Right lobe of liver (tissue), 6 donors: Measurements from ENCODE around the gene APBB1IP. TPM values are rescaled to one million over a fixed set of nuclear protein-coding genes. Genes with fewer than 3 reads are reported as not detected.
"Not testable (repeated sequence)": the region's sequence is repeated elsewhere in the genome, so short reads cannot be mapped to it uniquely, and the experiment has no call there.

Source experiments
- ATAC-seq, 4 donors: fragments of 200-7000 bp; cut with Tn5 transposase; one replicate each; pipeline ENCODE4 v1.9.1; 2020; ENCODE audit warnings: mild to moderate bottlenecking in 4 of 4, moderate library complexity in 4 of 4
- DNase-seq, 3 donors: peaks; one replicate each; pipeline ENCODE4 v3.0.0-alpha.2; 2020
- H3K27ac ChIP-seq, 3 donors: fragments of 200-600 bp; one replicate each; pipeline ENCODE4 v1.8.0; 2022
- H3K27me3 ChIP-seq, 2 donors: fragments of 200-600 bp; one replicate each; pipeline ENCODE4 v1.8.0; 2022
- H3K36me3 ChIP-seq, 4 donors: fragments of 200-600 bp; sonication (generic) in 1 of 4; one replicate each; pipeline versions ENCODE4 v1.5.1 to v1.8.0; 2017 to 2022; ENCODE audit warnings: control low read depth in 1 of 4
- H3K4me1 ChIP-seq, 4 donors: fragments of 200-600 bp; sonication (generic) in 1 of 4; one replicate each; pipeline versions ENCODE4 v1.5.1 to v1.8.0; 2017 to 2022; ENCODE audit warnings: control low read depth in 1 of 4
- H3K4me3 ChIP-seq, 3 donors: fragments of 200-600 bp; one replicate each; pipeline ENCODE4 v1.8.0; 2022
- H3K9me3 ChIP-seq, 4 donors: fragments of 200-600 bp; sonication (generic) in 1 of 4; one replicate each; pipeline versions ENCODE4 v1.5.1 to v1.8.0; 2017 to 2022; ENCODE audit warnings: control low read depth in 1 of 4
- POLR2A ChIP-seq: fragments of 450-650 bp; IDR thresholded peaks from one replicate; pipeline ENCODE4 v1.6.1; 2017; ENCODE audit warnings: antibody characterized with exemption, mild to moderate bottlenecking
- WGBS: methylation state at CpG from one replicate; pipeline ENCODE4 v1.1.6; 2018; ENCODE audit warnings: low coverage, low lambda C conversion rate; ENCODE audit not compliant: insufficient coverage; ENCODE audit errors: missing lambda C conversion rate; 5-methylcytosine and 5-hydroxymethylcytosine counted together
- intact Hi-C, 2 donors: fragments of 100-400 bp; cut with DNase I; formaldehyde crosslinking; loops; one replicate each; pipeline versions ENCODE4 v1.11.2 to v1.14.1; 2022
- total RNA-seq, 6 experiments: library from RNA; depleted of rRNA in 2 of 6; stranded (reverse); fragments of >200 nt in 2 of 6; fragmentation: NEBNext Ultra II Directional in 3 of 6; extraction: Animal tissue kit (Norgen Biotek cat#: 25700) in 3 of 6; gene quantifications; one replicate each; pipeline versions ENCODE4 v1.1.0 to v1.2.4, GENCODE V29; 2016 to 2023
- TF ChIP-seq, protein P1 (sequence below), 4 donors: fragments of 200-600 bp in 3 of 4; fragments of 450-650 bp in 1 of 4; IDR thresholded peaks; one replicate each; pipeline versions ENCODE4 v1.5.1 to v1.8.0; 2016 to 2022; ENCODE audit warnings: antibody characterized with exemption in 4 of 4, mild to moderate bottlenecking in 2 of 4
- donor health status: DM: no; HTN: yes; CAD: no.
- donor health status: DM: no; HTN: no; CAD: no.
- donor health status: DM: no; HTN: no; CAD: no.
- donor health status: DM: no; HTN: yes; CAD: no.
- donor health status: DM: no; HTN: yes; CAD: no.

APBB1IP gene
- total RNA-seq, 6 experiments from 2014 or later = 13.0 to 50.7 (median 16.5) TPM

DNA sequence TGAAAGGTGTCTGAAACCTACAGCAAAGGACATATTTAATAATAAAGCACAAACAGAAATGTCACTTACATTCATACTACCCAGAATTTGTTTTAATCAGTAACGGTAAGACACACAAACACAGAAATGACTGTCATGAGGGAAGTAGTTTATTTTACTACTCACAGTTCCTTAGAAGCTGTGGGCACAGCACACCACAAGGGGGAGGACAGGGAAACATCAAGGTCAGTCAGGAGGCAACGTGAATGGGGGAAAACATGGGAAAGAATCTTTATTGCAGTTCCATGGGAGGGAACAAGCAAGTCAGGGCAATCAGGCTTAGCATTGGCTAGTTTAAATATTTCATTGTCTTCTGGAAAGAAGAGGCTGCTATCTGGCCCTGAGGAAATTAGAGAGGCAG, 135.5 kb downstream of the APBB1IP start:
- ATAC-seq (no peak), DNase-seq (no peak)
- intact Hi-C loops = no loop called here
- no peak for TF ChIP-seq POLR2A
- TF ChIP-seq, protein P1, sequence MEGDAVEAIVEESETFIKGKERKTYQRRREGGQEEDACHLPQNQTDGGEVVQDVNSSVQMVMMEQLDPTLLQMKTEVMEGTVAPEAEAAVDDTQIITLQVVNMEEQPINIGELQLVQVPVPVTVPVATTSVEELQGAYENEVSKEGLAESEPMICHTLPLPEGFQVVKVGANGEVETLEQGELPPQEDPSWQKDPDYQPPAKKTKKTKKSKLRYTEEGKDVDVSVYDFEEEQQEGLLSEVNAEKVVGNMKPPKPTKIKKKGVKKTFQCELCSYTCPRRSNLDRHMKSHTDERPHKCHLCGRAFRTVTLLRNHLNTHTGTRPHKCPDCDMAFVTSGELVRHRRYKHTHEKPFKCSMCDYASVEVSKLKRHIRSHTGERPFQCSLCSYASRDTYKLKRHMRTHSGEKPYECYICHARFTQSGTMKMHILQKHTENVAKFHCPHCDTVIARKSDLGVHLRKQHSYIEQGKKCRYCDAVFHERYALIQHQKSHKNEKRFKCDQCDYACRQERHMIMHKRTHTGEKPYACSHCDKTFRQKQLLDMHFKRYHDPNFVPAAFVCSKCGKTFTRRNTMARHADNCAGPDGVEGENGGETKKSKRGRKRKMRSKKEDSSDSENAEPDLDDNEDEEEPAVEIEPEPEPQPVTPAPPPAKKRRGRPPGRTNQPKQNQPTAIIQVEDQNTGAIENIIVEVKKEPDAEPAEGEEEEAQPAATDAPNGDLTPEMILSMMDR (IDR thresholded peaks at IDR 0.05) = no peak
- Histone ChIP-seq H3K4me3 (no peak overlapping the region), H3K36me3 (no peaks in the 10 kb centered on the region), H3K27ac (no peak overlapping the region), H3K4me1 (peaks cover 0 to 9% (median 0%) of the 10 kb centered on the region in 4 donors), H3K27me3 (no peaks in the 10 kb centered on the region), H3K9me3 (no peaks in the 10 kb centered on the region)
- 47% methylated on average over 2 of the region's 2 CpGs for WGBS

DNA sequence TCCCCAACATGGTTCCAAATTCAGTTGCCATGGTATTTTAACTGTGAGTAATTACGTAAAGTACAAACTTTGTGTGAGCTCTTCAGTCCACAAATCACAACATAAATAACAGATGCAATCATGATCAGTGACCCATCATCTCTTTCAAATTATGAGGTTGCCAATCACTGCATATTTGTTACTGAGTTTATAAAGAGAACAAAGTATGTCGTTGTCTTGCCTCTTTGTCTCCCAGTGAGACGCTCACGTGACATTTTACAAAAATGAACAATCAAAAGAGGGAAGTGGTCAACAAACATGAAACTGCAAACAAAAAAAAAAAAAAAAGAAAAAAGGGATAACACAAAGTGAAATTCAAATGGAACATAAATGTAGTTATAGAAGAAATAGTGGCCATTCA, 136.6 kb downstream of the APBB1IP start:
- Histone ChIP-seq H3K27me3 (no peaks in the 10 kb centered on the region), H3K36me3 (no peaks in the 10 kb centered on the region), H3K9me3 (no peaks in the 10 kb centered on the region), H3K27ac (no peak overlapping the region), H3K4me1 (peaks cover 0 to 9% (median 0%) of the 10 kb centered on the region in 4 donors), H3K4me3 (no peak overlapping the region)
- no peak for ATAC-seq
- no peak for DNase-seq
- intact Hi-C loops = no loop called here
- 77% methylated on average over 4 of the region's 4 CpGs for WGBS
- TF ChIP-seq POLR2A = no peak
- TF ChIP-seq, protein P1 (IDR thresholded peaks at IDR 0.05) = no peak

DNA sequence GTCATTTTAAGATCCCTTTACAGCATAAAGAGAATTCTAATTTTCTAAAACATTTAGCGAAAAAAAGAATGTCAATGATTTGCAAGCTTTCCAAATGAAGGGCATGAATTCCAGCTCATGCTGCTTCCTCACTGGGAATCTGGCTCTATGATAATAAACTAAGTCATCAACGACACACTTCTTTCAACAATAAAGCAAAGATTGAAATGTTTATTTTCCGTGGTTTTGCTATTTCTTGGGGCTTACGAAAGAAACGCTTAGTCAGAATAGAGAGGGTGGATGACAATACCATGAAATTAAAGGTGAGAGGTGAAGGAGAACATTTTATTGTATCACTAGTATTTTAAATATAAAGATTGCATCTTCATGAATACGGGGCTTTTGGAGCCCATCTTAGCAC, 140.2 kb downstream of the APBB1IP start:
- H3K27me3 ChIP-seq, ATAC-seq, DNase-seq, H3K9me3 ChIP-seq, H3K27ac ChIP-seq, H3K4me1 ChIP-seq, H3K36me3 ChIP-seq, intact Hi-C loops, H3K4me3 ChIP-seq: not testable (repeated sequence)
- WGBS = 77% methylated on average over 6 of the region's 6 CpGs

DNA sequence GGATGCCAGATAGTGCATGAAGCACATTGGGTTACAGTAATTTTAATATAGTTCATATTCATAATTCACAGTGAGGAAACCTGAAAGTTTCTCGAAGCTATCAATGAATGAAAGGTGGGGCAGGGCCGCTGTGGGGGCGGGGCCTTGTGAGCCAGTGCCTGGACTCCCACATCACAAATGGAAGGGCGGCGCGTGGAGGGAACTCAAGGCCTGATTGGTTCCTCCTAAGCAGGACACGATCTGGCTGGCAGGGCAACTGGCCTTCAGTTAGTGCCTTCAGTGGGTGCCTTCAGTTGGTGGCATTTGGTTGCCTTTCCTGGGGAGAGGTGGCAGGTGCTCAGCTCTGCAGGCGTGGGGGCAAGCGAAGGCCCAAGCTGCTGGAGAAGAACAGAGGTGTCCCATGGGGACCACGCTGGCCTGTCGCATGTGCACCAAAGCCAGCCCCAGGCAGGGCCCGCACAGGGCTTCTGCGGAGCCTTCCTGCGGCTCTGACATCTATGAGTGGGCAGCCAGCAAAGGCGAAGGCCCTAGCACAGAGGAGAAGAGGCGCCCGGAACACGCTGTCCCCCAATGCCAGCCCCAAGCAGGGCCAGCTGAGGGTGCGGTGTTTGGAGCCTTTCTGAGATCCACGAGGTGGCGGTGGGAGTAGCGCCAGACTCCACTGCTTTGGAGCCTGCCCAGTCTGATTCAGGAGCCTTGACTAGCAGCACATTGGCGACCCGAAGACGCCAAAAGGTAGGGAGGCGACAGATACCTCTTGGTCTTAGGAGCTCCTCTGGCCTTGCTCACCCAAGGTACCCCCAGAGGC, 141.3 kb downstream of the APBB1IP start:
- H3K4me3 ChIP-seq = no peak overlapping the region
- ATAC-seq = no peak
- intact Hi-C loops = no loop called here
- no peak for DNase-seq
- no peak for TF ChIP-seq POLR2A
- TF ChIP-seq, protein P1 (IDR thresholded peaks at IDR 0.05) = no peak
- no peak overlapping the region for H3K27ac ChIP-seq
- 86% methylated on average over 7 of the region's 26 CpGs for WGBS
- H3K36me3 ChIP-seq = no peaks in the 10 kb centered on the region
- H3K9me3 ChIP-seq = no peaks in the 10 kb centered on the region
- H3K27me3 ChIP-seq = no peaks in the 10 kb centered on the region
- H3K4me1 ChIP-seq = no peaks in the 10 kb centered on the region

DNA sequence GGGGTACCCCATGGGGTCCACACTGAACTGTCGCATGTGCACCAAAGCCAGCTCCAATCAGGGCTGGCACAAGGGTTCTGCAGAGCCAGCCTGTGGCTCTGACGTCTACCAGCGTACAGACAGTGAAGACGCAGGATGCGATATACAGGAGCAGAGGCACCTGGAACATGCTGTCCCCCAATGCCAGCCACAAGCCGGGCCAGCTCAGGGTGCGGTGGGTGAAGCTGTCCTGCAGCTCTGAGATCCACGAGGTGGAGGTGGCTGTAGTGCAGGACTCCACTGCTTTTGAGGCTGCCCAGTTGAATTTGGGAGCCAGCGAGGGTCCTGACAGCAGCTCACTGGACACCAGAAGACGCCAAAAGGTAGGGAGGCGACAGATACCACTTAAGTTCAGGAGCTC, 148.1 kb downstream of the APBB1IP start:
- Histone ChIP-seq H3K27me3 (no peaks in the 10 kb centered on the region), H3K4me3 (no peak overlapping the region), H3K36me3 (no peaks in the 10 kb centered on the region), H3K9me3 (no peaks in the 10 kb centered on the region), H3K4me1 (no peaks in the 10 kb centered on the region), H3K27ac (no peak overlapping the region)
- ATAC-seq = no peak
- TF ChIP-seq, protein P1 (IDR thresholded peaks at IDR 0.05) = no peak
- DNase-seq = no peak
- intact Hi-C loops = no loop called here
- WGBS = 100% methylated on average over 4 of the region's 11 CpGs
